ENCODE measurements around the gene PARD3B. TPM values are rescaled to one million over a fixed set of nuclear protein-coding genes. Genes with fewer than 3 reads are reported as not detected.

The PARD3B gene
- total RNA-seq, 1 experiment from 2014 or later, result 3.6 TPM

GRCh38 chr2:204917089-204917701, 371.9 kb downstream of the PARD3B start:
- no peaks in the 10 kb centered on the region for H3K9me3 ChIP-seq (ENCODE audit: control insufficient read depth, insufficient read depth, low read depth, low read length)
- in situ Hi-C loops (cut with HindIII; ENCODE audit: low pct_unique_long_range_greater_than_20kb, low sequenced_read_pairs), result no loop called here
- CTCF ChIA-PET, result no interaction called here
- no peaks in the 10 kb centered on the region for H3K36me3 ChIP-seq (ENCODE audit: control insufficient read depth, insufficient read depth, low read length)
- POLR2A ChIA-PET, result no interaction called here
- intact Hi-C loops (cut with micrococcal nuclease; ENCODE audit: unreplicated experiment), result no loop called here
- DNase-seq (ENCODE audit: low read depth, low spot score) (no peak), ATAC-seq (no peak)
- no TSS peak for BruUV-seq (replicated peaks)
- peak overlapping the region; percentile 13; the same call in 1 of the 2 replicates for H3K27ac ChIP-seq (ENCODE audit: low read length)
- H3K4me3 ChIP-seq (ENCODE audit: low read depth in 2 of 2, low read length in 2 of 2), result no peak overlapping the region
- no peaks in the 10 kb centered on the region for H3K4me1 ChIP-seq (ENCODE audit: control insufficient read depth, insufficient read depth, low read length)
- TF ChIP-seq REST (IDR thresholded peaks at IDR 0.05; ENCODE audit: insufficient read depth in 1 of 2, low read depth in 2 of 2, low read length in 1 of 2) (no peak), SIN3A (IDR thresholded peaks at IDR 0.05; ENCODE audit: borderline replicate concordance, insufficient read depth, low read depth, low read length) (no peak), TCF7L2 (IDR thresholded peaks at IDR 0.05; ENCODE audit: low read depth, low read length) (no peak), POLR2AphosphoS5 (IDR thresholded peaks at IDR 0.05; ENCODE audit: low read depth, low read length) (no peak), CTCF (IDR thresholded peaks at IDR 0.05) (no peak)
- no peaks in the 10 kb centered on the region for H3K27me3 ChIP-seq (ENCODE audit: control insufficient read depth, insufficient read depth, low read length)

- POLR2A ChIA-PET, result no interaction called here
- Histone ChIP-seq H3K4me3 (ENCODE audit: low read depth in 2 of 2, low read length in 2 of 2) (no peak overlapping the region), H3K27ac (ENCODE audit: low read length) (no peak overlapping the region), H3K36me3 (ENCODE audit: control insufficient read depth, insufficient read depth, low read length) (no peaks in the 10 kb centered on the region), H3K27me3 (ENCODE audit: control insufficient read depth, insufficient read depth, low read length) (no peaks in the 10 kb centered on the region), H3K9me3 (ENCODE audit: control insufficient read depth, insufficient read depth, low read depth, low read length) (no peaks in the 10 kb centered on the region), H3K4me1 (ENCODE audit: control insufficient read depth, insufficient read depth, low read length) (no peaks in the 10 kb centered on the region)
- intact Hi-C loops (cut with micrococcal nuclease; ENCODE audit: unreplicated experiment) (no loop called here), in situ Hi-C loops (cut with HindIII; ENCODE audit: low pct_unique_long_range_greater_than_20kb, low sequenced_read_pairs) (no loop called here)
- no peak for ATAC-seq
- TF ChIP-seq SIN3A (IDR thresholded peaks at IDR 0.05; ENCODE audit: borderline replicate concordance, insufficient read depth, low read depth, low read length), result no peak
- TF ChIP-seq POLR2AphosphoS5 (IDR thresholded peaks at IDR 0.05; ENCODE audit: low read depth, low read length), result no peak
- no peak for TF ChIP-seq CTCF (IDR thresholded peaks at IDR 0.05)
- no peak for TF ChIP-seq REST (IDR thresholded peaks at IDR 0.05; ENCODE audit: insufficient read depth in 1 of 2, low read depth in 2 of 2, low read length in 1 of 2)
- no peak for TF ChIP-seq TCF7L2 (IDR thresholded peaks at IDR 0.05; ENCODE audit: low read depth, low read length)
- CTCF ChIA-PET, result no interaction called here
- BruUV-seq (replicated peaks), result no TSS peak
- DNase-seq (ENCODE audit: low read depth, low spot score), result no peak
Observed at GRCh38 chr2:204920776-204921175, 375.5 kb downstream of the PARD3B start.

All from Panc1 (cell line).